NCI-H2227 (cell line): Measurements from ENCODE around the gene CHD5.
"Not testable (repeated sequence)": the region's sequence is repeated elsewhere in the genome, so short reads cannot be mapped to it uniquely, and the experiment has no call there.

ENCODE experiments used
- DNase-seq: peaks from one replicate; lab custom pipeline; 2025; ENCODE audit not compliant: unreplicated experiment; lab: John Stamatoyannopoulos, UW

Gene CHD5

GRCh38 chr1:6088956-6089355 lies 91.2 kb downstream of the CHD5 start:
- no peak for DNase-seq

- no peak for DNase-seq
These were observed 92.2 kb downstream of the CHD5 start for GRCh38 chr1:6087958-6088357.

GRCh38 chr1:6087377-6087772 lies 92.7 kb downstream of the CHD5 start:
- DNase-seq: no peak

- DNase-seq: no peak
These were observed 93.3 kb downstream of the CHD5 start for GRCh38 chr1:6086762-6087376.

- no peak for DNase-seq
These were observed 93.8 kb downstream of the CHD5 start for GRCh38 chr1:6086358-6086757.

- DNase-seq: no peak
These were observed 94.5 kb downstream of the CHD5 start for GRCh38 chr1:6085666-6086065.

GRCh38 chr1:6084781-6085495 lies 95.2 kb downstream of the CHD5 start:
- no peak for DNase-seq

- DNase-seq: peak; percentile 20
These were observed 96.2 kb downstream of the CHD5 start for GRCh38 chr1:6083801-6084446.

GRCh38 chr1:6083385-6083784 lies 96.7 kb downstream of the CHD5 start:
- DNase-seq: no peak

- DNase-seq: peak; percentile 21
These were observed 97.6 kb downstream of the CHD5 start for GRCh38 chr1:6082430-6082971.

GRCh38 chr1:6081901-6082300 lies 98.2 kb downstream of the CHD5 start:
- no peak for DNase-seq

- no peak for DNase-seq
These were observed 99.7 kb downstream of the CHD5 start for GRCh38 chr1:6080469-6080868.

- no peak for DNase-seq
These were observed 102.2 kb downstream of the CHD5 start for GRCh38 chr1:6077919-6078318.

GRCh38 chr1:6077506-6077905 lies 102.6 kb downstream of the CHD5 start:
- no peak for DNase-seq

GRCh38 chr1:6077061-6077460 lies 103.1 kb downstream of the CHD5 start:
- not testable (repeated sequence) for DNase-seq

- DNase-seq: no peak
These were observed 104.4 kb downstream of the CHD5 start for GRCh38 chr1:6075748-6076147.

GRCh38 chr1:6074192-6074901 lies 105.8 kb downstream of the CHD5 start:
- DNase-seq: no peak

GRCh38 chr1:6073480-6074053 lies 106.6 kb downstream of the CHD5 start:
- no peak for DNase-seq

GRCh38 chr1:6072774-6073479 lies 107.2 kb downstream of the CHD5 start:
- no peak for DNase-seq

- no peak for DNase-seq
These were observed 108.9 kb downstream of the CHD5 start for GRCh38 chr1:6071219-6071618.
